ENCODE results near the gene EFHC2.

The EFHC2 gene

GRCh38 chrX:44343412-44344141, at the start of gene EFHC2:
EFHC2 (minus strand) TSS chrX:44343672; CDS start chrX:44343588, 84 bp downstream.
- DNase-seq (ENCODE audit: low read depth in 2 of 2): no peak

- DNase-seq (ENCODE audit: low read depth in 2 of 2): no peak
Observed at GRCh38 chrX:44392767-44393166, 49.3 kb upstream of the EFHC2 start.

- DNase-seq (ENCODE audit: low read depth in 2 of 2): no peak
Observed at GRCh38 chrX:44384688-44385338, 41.3 kb upstream of the EFHC2 start.

GRCh38 chrX:44382871-44383270, 39.4 kb upstream of the EFHC2 start:
- DNase-seq (ENCODE audit: low read depth in 2 of 2): no peak

GRCh38 chrX:44352758-44353157, 9.3 kb upstream of the EFHC2 start:
- DNase-seq (ENCODE audit: low read depth in 2 of 2): no peak

- no peak for DNase-seq (ENCODE audit: low read depth in 2 of 2)
Observed at GRCh38 chrX:44349561-44349960, 6.1 kb upstream of the EFHC2 start.

- no peak for DNase-seq (ENCODE audit: low read depth in 2 of 2)
Observed at GRCh38 chrX:44344687-44345086, 1.2 kb upstream of the EFHC2 start.

GRCh38 chrX:44344194-44344593, 722 bp upstream of the EFHC2 start:
- peak; percentile 9 to 39 for DNase-seq (ENCODE audit: low read depth in 2 of 2)

GRCh38 chrX:44342866-44343265, 606 bp downstream of the EFHC2 start:
- DNase-seq (ENCODE audit: low read depth in 2 of 2): no peak

GRCh38 chrX:44338361-44338760, 5.1 kb downstream of the EFHC2 start:
- DNase-seq (ENCODE audit: low read depth in 2 of 2): no peak

GRCh38 chrX:44332437-44332836, 11.0 kb downstream of the EFHC2 start:
- no peak for DNase-seq (ENCODE audit: low read depth in 2 of 2)

- no peak for DNase-seq (ENCODE audit: low read depth in 2 of 2)
Observed at GRCh38 chrX:44330227-44330626, 13.2 kb downstream of the EFHC2 start.

GRCh38 chrX:44319550-44319949, 23.9 kb downstream of the EFHC2 start:
- DNase-seq (ENCODE audit: low read depth in 2 of 2): no peak

- no peak for DNase-seq (ENCODE audit: low read depth in 2 of 2)
Observed at GRCh38 chrX:44317181-44317580, 26.3 kb downstream of the EFHC2 start.

GRCh38 chrX:44314808-44315207, 28.7 kb downstream of the EFHC2 start:
- no peak for DNase-seq (ENCODE audit: low read depth in 2 of 2)

GRCh38 chrX:44314259-44314734, 29.2 kb downstream of the EFHC2 start:
- no peak for DNase-seq (ENCODE audit: low read depth in 2 of 2)

- no peak for DNase-seq (ENCODE audit: low read depth in 2 of 2)
Observed at GRCh38 chrX:44312421-44312820, 31.1 kb downstream of the EFHC2 start.

- no peak for DNase-seq (ENCODE audit: low read depth in 2 of 2)
Observed at GRCh38 chrX:44310227-44310626, 33.2 kb downstream of the EFHC2 start.

- no peak for DNase-seq (ENCODE audit: low read depth in 2 of 2)
Observed at GRCh38 chrX:44308869-44309268, 34.6 kb downstream of the EFHC2 start.

- DNase-seq (ENCODE audit: low read depth in 2 of 2): no peak
Observed at GRCh38 chrX:44306356-44306755, 37.1 kb downstream of the EFHC2 start.

- DNase-seq (ENCODE audit: low read depth in 2 of 2): no peak
Observed at GRCh38 chrX:44305921-44306320, 37.6 kb downstream of the EFHC2 start.

GRCh38 chrX:44303119-44303518, 40.4 kb downstream of the EFHC2 start:
- no peak for DNase-seq (ENCODE audit: low read depth in 2 of 2)

GRCh38 chrX:44299177-44299576, 44.3 kb downstream of the EFHC2 start:
- no peak for DNase-seq (ENCODE audit: low read depth in 2 of 2)
